Measurements from ENCODE around the gene MOXD1. TPM values are rescaled to one million over a fixed set of nuclear protein-coding genes. Genes with fewer than 3 reads are reported as not detected.

MOXD1 gene
- 1 to 10 TPM in 8 of 10 donors, under 1 TPM in 2; 0.92 to 4.9 (median 2.0) TPM for total RNA-seq
- under 1 TPM; 0.80 to 0.93 TPM for polyA plus RNA-seq
- long read RNA-seq, donor 1, partial matches to known transcripts: 0 of 2 reads
- long read RNA-seq, donor 1, other reads (novel, unspliced or antisense): 0 of 2 reads
- long read RNA-seq, donor 2, partial matches to known transcripts: 0 of 1 reads
- long read RNA-seq, donor 2, other reads (novel, unspliced or antisense): 0 of 1 reads
- long read RNA-seq, donor 3, partial matches to known transcripts: 0 of 4 reads
- long read RNA-seq, donor 3, other reads (novel, unspliced or antisense): 2 of 4 reads

GRCh38 chr6:132400883-132401617, at the start of gene MOXD1:
Gene MOXD1 (minus strand): TSS chr6:132401475. CDS start chr6:132401426, 49 bp downstream.
- intact Hi-C loops (cut with DNase I): no loop called here
- H3K27me3 ChIP-seq: peaks cover 0 to 81% (median 43%) of the 10 kb centered on the region in 7 donors
- peak within 1 kb of the TSS in 7 of 10 donors; percentile 9 to 67 (median 36) for H3K27ac ChIP-seq
- peak within 1 kb of the TSS; percentile 53 to 75 (median 62) for H3K4me3 ChIP-seq
- 1% methylated on average over 79 to 87 of the region's 87 CpGs for WGBS, 2 donors
- peaks cover 0 to under 1% (median 0%) of the 10 kb centered on the region in 11 donors for H3K9me3 ChIP-seq
- TF ChIP-seq CTCF (IDR thresholded peaks at IDR 0.05): peak in 1 of 9 donors; percentile 15
- H3K4me1 ChIP-seq: peaks cover 0 to 17% (median 8%) of the 10 kb centered on the region in 9 donors
- no peaks in the 10 kb centered on the region for H3K36me3 ChIP-seq
- peak; percentile 11 to 41 for DNase-seq
- ATAC-seq: peak; percentile 78 to 94 (median 84)

- DNase-seq (no peak), ATAC-seq (no peak)
- Histone ChIP-seq H3K27ac (no peak overlapping the region), H3K27me3 (no peaks in the 10 kb centered on the region), H3K9me3 (peaks cover 0 to 18% (median 12%) of the 10 kb centered on the region in 11 donors), H3K4me3 (no peak overlapping the region), H3K36me3 (peaks cover 0 to 35% (median 2%) of the 10 kb centered on the region in 9 donors), H3K4me1 (no peaks in the 10 kb centered on the region)
- intact Hi-C loops (cut with DNase I): no loop called here
- WGBS, 2 donors: 94 to 96% methylated on average over 5 of the region's 5 CpGs
- no peak for TF ChIP-seq CTCF (IDR thresholded peaks at IDR 0.05)
These were observed 45.6 kb upstream of the MOXD1 start for GRCh38 chr6:132446855-132447241.

- Histone ChIP-seq H3K4me3 (no peak overlapping the region), H3K9me3 (peaks cover 0 to 23% (median 15%) of the 10 kb centered on the region in 11 donors), H3K27me3 (no peaks in the 10 kb centered on the region), H3K4me1 (no peaks in the 10 kb centered on the region), H3K27ac (no peak overlapping the region), H3K36me3 (peaks cover 0 to 29% (median 2%) of the 10 kb centered on the region in 9 donors)
- 91 to 94% methylated on average over 4 of the region's 4 CpGs for WGBS, 2 donors
- ATAC-seq (no peak), DNase-seq (no peak)
- intact Hi-C loops (cut with DNase I): no loop called here
- no peak for TF ChIP-seq CTCF (IDR thresholded peaks at IDR 0.05)
These were observed 45.0 kb upstream of the MOXD1 start for GRCh38 chr6:132446141-132446854.
